Measurements from ENCODE around the gene ECPAS.
"Not testable (repeated sequence)": the region's sequence is repeated elsewhere in the genome, so short reads cannot be mapped to it uniquely, and the experiment has no call there.

ECPAS gene

DNA sequence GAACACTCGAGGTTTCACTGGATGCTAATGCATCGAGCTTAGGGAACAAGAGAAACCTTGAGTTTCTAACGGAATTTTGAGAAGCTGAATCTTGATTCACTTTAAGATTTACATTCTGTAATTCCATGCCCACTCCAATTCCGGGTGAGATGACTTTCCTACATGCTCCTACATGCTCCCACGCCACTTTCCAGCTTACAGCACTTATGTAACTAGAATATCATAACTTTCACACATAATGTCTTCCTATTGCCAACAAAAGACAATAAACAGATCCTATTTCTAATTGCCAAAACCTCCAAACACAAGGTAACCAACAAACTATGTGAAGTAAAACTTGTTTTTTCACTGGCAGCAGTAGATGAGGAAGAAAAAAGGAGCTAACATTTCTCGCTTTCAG, 72.9 kb downstream of the ECPAS start:
- DNase-seq (ENCODE audit: low read depth in 2 of 2), result no peak

DNA sequence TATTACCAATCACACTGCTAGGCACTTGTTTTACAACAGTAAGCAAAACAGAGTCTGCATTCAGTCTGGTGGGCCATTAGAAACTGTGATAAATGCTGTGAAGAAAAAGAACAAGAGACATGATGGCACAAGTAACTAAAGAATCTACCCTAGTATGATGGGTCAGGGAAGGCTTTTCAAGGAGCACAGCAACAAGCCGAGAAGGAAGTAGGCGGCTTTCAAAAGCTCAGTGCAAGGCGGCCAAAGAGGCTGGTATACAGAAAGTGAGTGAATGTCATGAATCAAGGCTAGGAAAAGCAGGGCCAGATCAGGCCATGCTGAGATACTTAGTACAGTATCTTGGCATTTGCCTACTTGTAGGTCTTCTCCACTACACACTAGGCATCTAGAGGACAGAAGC, 76.4 kb downstream of the ECPAS start:
- DNase-seq (ENCODE audit: low read depth in 2 of 2), result no peak

- no peak for DNase-seq (ENCODE audit: low read depth in 2 of 2)
Observed at GRCh38 chr9:111405701-111406100, 78.5 kb downstream of the ECPAS start.

DNA sequence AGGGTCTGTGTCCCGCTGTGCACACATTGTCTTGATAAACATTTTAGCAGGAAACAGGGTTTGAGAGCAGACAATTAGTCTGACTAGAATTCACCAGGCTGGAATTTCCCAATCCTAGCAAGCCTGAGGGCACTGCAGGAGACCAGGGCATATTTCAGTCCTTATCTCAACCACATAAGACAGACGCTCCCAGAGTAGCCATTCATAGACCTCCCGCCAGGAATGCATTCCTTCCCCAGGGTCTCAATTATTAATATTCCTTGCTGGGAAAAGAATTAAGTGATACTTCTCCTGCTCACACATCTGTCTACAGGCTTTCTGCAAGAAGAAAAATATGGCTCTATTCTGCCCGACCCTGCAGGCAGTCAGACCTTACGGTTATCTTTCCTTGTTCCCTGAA, 82.7 kb downstream of the ECPAS start:
- DNase-seq (ENCODE audit: low read depth in 2 of 2), result not testable (repeated sequence)

- no peak for DNase-seq (ENCODE audit: low read depth in 2 of 2)
Observed at GRCh38 chr9:111400564-111400898, 83.7 kb downstream of the ECPAS start.

DNA sequence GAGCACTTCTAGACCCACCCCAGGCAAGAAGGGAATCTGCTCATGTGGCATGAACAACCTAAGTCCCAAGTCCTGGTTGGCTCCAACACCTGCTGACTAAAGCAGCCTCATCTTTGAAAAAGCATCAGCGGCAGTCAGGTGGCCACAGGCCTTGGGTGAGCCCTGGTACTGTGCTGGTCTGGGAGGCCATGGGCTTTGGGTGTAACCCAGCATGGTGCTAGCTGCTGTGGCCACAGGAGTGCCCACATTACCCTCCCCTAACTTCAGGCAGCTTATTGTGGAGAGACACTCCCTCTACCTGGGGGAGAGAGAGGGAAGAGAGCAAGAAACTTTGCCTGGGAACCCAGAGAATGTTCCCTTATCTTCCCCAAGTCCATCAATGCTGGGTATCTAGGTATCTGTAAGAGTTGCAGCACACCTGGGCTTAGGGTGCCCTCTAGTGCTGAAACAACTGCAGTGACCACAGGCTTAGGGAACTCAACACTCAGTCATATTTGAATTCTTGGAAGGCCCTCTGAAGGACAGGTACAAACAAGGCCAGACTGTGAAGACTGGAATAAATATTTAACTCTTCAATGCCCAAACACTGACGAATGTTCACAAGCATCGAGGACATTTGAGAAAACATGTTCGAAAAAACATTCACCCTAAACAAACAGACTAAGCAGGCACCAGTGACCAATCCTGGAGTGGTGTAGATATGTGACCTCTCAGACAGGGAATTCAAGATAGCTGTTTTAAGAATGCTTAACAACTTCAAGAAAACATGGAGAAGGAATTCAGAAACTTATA, 84.2 kb downstream of the ECPAS start:
- no peak for DNase-seq (ENCODE audit: low read depth in 2 of 2)

GRCh38 chr9:111399211-111399739, 84.9 kb downstream of the ECPAS start:
- no peak for DNase-seq (ENCODE audit: low read depth in 2 of 2)

- DNase-seq (ENCODE audit: low read depth in 2 of 2), result no peak
Observed at GRCh38 chr9:111393971-111394370, 90.2 kb downstream of the ECPAS start.

- no peak for DNase-seq (ENCODE audit: low read depth in 2 of 2)
Observed at GRCh38 chr9:111389406-111389805, 94.8 kb downstream of the ECPAS start.

DNA sequence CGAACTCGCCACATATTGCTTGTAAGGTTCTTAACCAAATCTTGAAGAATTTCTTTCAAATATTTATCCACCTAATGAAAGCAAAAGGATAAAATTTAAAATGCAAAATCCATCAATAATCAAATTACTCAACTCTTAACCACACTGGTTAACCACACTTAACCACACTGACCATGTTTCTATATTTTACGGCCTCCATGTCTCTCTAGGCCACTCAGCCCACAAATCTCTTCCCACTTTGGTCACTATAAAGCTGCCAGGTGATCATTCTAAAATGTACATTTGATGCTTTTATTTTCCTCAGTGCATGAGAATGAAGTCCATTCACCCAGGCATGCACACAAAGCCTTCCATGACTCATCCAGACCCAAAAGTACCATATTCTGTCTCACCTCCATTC, 97.8 kb downstream of the ECPAS start:
- no peak for DNase-seq (ENCODE audit: low read depth in 2 of 2)

DNA sequence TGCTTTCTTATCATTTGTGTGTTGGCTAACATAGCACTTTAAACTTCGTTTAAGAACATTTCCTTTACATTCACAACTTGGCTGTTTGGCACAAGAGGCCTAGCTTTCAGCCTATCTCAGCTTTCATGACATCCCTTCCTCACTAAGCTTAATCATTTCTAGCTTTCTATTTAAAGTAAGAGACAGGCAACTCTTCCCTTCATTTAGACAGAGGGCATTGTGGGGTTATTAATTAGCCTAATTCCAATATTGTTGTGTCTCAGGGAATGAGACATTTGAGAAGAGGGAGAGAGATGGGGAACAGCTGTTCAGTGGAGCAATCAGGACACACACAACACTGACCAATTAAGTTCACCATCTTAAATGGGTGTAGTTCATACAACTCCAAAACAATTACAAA, 103.2 kb downstream of the ECPAS start:
- no peak for DNase-seq (ENCODE audit: low read depth in 2 of 2)

GRCh38 chr9:111375817-111376564, 108.2 kb downstream of the ECPAS start:
- no peak for DNase-seq (ENCODE audit: low read depth in 2 of 2)

DNA sequence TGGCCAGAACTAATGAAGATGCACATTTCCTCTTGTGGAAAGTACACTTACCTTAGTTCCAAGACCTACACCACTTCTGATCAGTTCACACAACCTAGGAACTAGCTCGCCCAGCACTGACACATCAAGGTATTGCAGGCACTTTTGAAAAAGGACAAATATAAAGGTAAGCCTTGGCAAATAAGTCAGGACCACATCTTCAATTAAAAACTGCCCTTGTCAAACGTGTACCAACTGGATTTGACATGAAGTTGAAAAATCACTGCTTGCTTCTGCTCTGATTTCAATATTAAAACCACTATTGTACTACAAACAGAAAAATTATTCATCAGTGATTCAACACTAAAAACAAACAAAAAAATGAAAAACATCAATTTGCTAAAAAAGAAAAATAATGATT, 109.1 kb downstream of the ECPAS start:
- DNase-seq (ENCODE audit: low read depth in 2 of 2), result no peak

DNA sequence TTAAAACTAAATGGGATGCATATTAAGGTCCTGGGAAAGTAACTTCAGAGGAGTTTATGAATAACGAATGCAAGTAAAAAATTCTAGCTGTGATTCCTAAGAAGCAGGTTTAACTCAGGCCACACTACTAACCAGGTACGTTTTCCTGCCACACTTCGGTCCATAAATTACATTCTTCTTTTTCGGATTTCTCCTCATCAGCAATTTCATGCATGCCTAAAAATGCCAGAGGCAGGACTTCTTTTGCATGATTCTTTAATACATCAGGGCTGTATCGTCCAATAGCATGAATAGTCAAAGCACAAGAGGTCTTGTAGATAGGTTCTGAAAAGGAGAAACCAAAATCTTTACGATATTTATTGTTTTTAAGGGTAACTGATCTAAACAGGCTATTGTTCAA, 111.9 kb downstream of the ECPAS start:
- DNase-seq (ENCODE audit: low read depth in 2 of 2), result no peak

GRCh38 chr9:111366978-111367377, 117.2 kb downstream of the ECPAS start:
- DNase-seq (ENCODE audit: low read depth in 2 of 2), result no peak

GRCh38 chr9:111362526-111362925, 121.7 kb downstream of the ECPAS start:
- no peak for DNase-seq (ENCODE audit: low read depth in 2 of 2)

- DNase-seq (ENCODE audit: low read depth in 2 of 2), result no peak
Observed at GRCh38 chr9:111360881-111361280, 123.3 kb downstream of the ECPAS start.

GRCh38 chr9:111356481-111357244, 127.5 kb downstream of the ECPAS start:
- DNase-seq (ENCODE audit: low read depth in 2 of 2), result no peak

- DNase-seq (ENCODE audit: low read depth in 2 of 2), result no peak
Observed at GRCh38 chr9:111352545-111352944, 131.6 kb downstream of the ECPAS start.

DNA sequence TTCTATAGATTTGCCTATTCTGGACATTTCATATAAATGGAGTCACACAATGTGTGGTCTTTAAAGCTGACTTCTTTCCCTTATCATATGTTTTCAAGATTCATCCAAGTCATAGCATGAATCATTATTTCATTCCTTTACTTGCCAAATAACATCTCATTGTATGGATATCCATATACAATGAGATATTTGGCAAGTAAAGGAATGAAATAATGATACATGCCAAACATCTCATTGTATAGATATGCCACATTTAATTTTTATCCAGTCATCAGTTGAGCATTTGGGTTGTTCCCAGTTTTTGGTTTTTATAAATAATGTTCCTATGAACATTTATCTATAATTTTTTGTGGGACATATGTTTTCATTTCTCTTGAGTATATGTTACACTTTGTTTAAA, 133.6 kb downstream of the ECPAS start:
- no peak for DNase-seq (ENCODE audit: low read depth in 2 of 2)

- no peak for DNase-seq (ENCODE audit: low read depth in 2 of 2)
Observed at GRCh38 chr9:111349766-111350165, 134.4 kb downstream of the ECPAS start.

DNA sequence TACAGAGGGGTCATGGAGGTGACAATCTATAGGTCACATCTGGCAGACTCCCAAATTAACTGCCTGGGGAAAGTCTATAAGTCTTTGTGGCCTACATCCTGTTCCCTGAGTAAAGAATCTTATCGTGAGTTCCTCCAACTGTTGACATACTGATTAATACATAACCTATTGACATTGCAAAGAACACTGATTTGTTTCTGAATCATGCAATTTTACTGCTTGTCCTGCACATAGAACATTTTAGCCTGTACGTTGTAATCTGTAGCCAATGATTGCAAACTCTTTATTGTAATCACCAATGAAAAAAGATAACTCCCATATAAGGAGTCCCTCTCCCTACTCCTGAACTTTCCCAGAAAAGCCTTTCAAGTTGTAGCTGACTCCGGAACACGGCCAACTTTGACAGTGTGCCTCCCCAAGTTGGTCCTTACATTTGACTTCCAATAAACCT, 135.3 kb downstream of the ECPAS start:
- DNase-seq (ENCODE audit: low read depth in 2 of 2), result no peak
